ENCODE data around the gene ZFHX3.

ZFHX3 gene

GRCh38 chr16:73027685-73028111 lies 20.2 kb downstream of the ZFHX3 start:
- TF ChIP-seq ZBTB7A (IDR thresholded peaks at IDR 0.05; ENCODE audit: low read depth) (no peak), NFIC (IDR thresholded peaks at IDR 0.05) (no peak), EGR1 (IDR thresholded peaks at IDR 0.05) (no peak), EP300 (IDR thresholded peaks at IDR 0.05; ENCODE audit: borderline replicate concordance) (no peak), FOXM1 (IDR thresholded peaks at IDR 0.05; ENCODE audit: borderline replicate concordance, low read depth) (no peak), RAD21 (IDR thresholded peaks at IDR 0.05; ENCODE audit: low read depth) (no peak), MAX (IDR thresholded peaks at IDR 0.05) (no peak), USF1 (IDR thresholded peaks at IDR 0.05) (no peak), TCF12 (IDR thresholded peaks at IDR 0.05; ENCODE audit: low read depth) (no peak), YY1 (IDR thresholded peaks at IDR 0.05; ENCODE audit: low read depth) (no peak), REST (IDR thresholded peaks at IDR 0.05; ENCODE audit: low read depth) (no peak)

- TF ChIP-seq ZBTB7A (IDR thresholded peaks at IDR 0.05; ENCODE audit: low read depth) (no peak), TEAD4 (IDR thresholded peaks at IDR 0.05) (no peak), MAX (IDR thresholded peaks at IDR 0.05) (no peak), CREB1 (IDR thresholded peaks at IDR 0.05; ENCODE audit: low read depth) (no peak), RAD21 (IDR thresholded peaks at IDR 0.05; ENCODE audit: low read depth) (no peak), FOXM1 (IDR thresholded peaks at IDR 0.05; ENCODE audit: borderline replicate concordance, low read depth) (no peak), TAF1 (IDR thresholded peaks at IDR 0.05; ENCODE audit: low read depth) (no peak), YY1 (IDR thresholded peaks at IDR 0.05; ENCODE audit: low read depth) (no peak), REST (IDR thresholded peaks at IDR 0.05; ENCODE audit: low read depth) (no peak), CEBPB (IDR thresholded peaks at IDR 0.05) (no peak), USF1 (IDR thresholded peaks at IDR 0.05) (no peak), EGR1 (IDR thresholded peaks at IDR 0.05) (no peak), TCF12 (IDR thresholded peaks at IDR 0.05; ENCODE audit: low read depth) (no peak), EP300 (IDR thresholded peaks at IDR 0.05; ENCODE audit: borderline replicate concordance) (no peak), NFIC (IDR thresholded peaks at IDR 0.05) (no peak)
Measured at GRCh38 chr16:73026754-73027684, 20.9 kb downstream of the ZFHX3 start.

- TF ChIP-seq FOXM1 (IDR thresholded peaks at IDR 0.05; ENCODE audit: borderline replicate concordance, low read depth), result no peak
- TF ChIP-seq CREB1 (IDR thresholded peaks at IDR 0.05; ENCODE audit: low read depth), result no peak
- TF ChIP-seq USF1 (IDR thresholded peaks at IDR 0.05), result no peak
- TF ChIP-seq REST (IDR thresholded peaks at IDR 0.05; ENCODE audit: low read depth), result no peak
- TF ChIP-seq TAF1 (IDR thresholded peaks at IDR 0.05; ENCODE audit: low read depth), result no peak
- no peak for TF ChIP-seq EP300 (IDR thresholded peaks at IDR 0.05; ENCODE audit: borderline replicate concordance)
- no peak for TF ChIP-seq RAD21 (IDR thresholded peaks at IDR 0.05; ENCODE audit: low read depth)
- no peak for TF ChIP-seq NFIC (IDR thresholded peaks at IDR 0.05)
- no peak for TF ChIP-seq ZBTB7A (IDR thresholded peaks at IDR 0.05; ENCODE audit: low read depth)
Measured at GRCh38 chr16:73025856-73026210, 22.1 kb downstream of the ZFHX3 start.
